HCT116 (cell line): ENCODE measurements around the gene PHGDH.

Source experiments
- CTCF ChIP-seq, 3 experiments: fragments of 200-600 bp in 1 of 3; sonication (generic) in 1 of 3; IDR thresholded peaks in 2 of 3; conservative IDR thresholded peaks in 1 of 3; 2 replicates each; pipeline ENCODE4 v1.5.1; 2012 to 2017; ENCODE audit warnings: low read depth in 2 of 3, low read length in 2 of 3, antibody characterized with exemption in 1 of 3, borderline replicate concordance in 1 of 3, control low read depth in 1 of 3, mild to moderate bottlenecking in 1 of 3, mixed read lengths in 1 of 3, mixed run types in 1 of 3, moderate library complexity in 1 of 3; ENCODE audit not compliant: insufficient read depth in 1 of 3
- EZH2 ChIP-seq: fragments of 200-600 bp; sonication (generic); IDR thresholded peaks from 2 replicates; pipeline ENCODE4 v1.6.1; 2017; ENCODE audit warnings: antibody characterized with exemption, mixed run types
- EZH2phosphoT487 ChIP-seq: fragments of 200-600 bp; IDR thresholded peaks from 2 replicates; pipeline ENCODE4 v1.6.1; 2018; ENCODE audit warnings: antibody characterized with exemption, borderline replicate concordance
- MAX ChIP-seq: IDR thresholded peaks from 2 replicates; pipeline ENCODE4 v1.6.1; 2012
- POLR2A ChIP-seq: IDR thresholded peaks from 2 replicates; pipeline ENCODE4 v1.7.0; 2011; ENCODE audit warnings: borderline replicate concordance; ENCODE audit not compliant: insufficient read depth, insufficient read length; ENCODE audit errors: extremely low read depth
- POLR2AphosphoS5 ChIP-seq: IDR thresholded peaks from 2 replicates; pipeline ENCODE4 v1.6.1; 2011; ENCODE audit warnings: mild to moderate bottlenecking, low read depth, low read length, moderate library complexity
- RAD21 ChIP-seq: IDR thresholded peaks from 2 replicates; pipeline ENCODE4 v1.6.1; 2012; ENCODE audit warnings: low read depth, mild to moderate bottlenecking
- SIN3A ChIP-seq: IDR thresholded peaks from 2 replicates; pipeline ENCODE4 v1.6.1; 2012; ENCODE audit warnings: low read depth
- SP1 ChIP-seq: IDR thresholded peaks from 2 replicates; pipeline ENCODE4 v1.6.1; 2012; ENCODE audit warnings: low read depth
- SRF ChIP-seq: IDR thresholded peaks from 2 replicates; pipeline ENCODE4 v1.6.1; 2012; ENCODE audit warnings: low read depth
- ZBTB33 ChIP-seq: IDR thresholded peaks from 2 replicates; pipeline ENCODE4 v1.6.1; 2011; ENCODE audit warnings: mild to moderate bottlenecking, low read length, moderate library complexity; ENCODE audit not compliant: insufficient replicate concordance; ENCODE audit errors: extremely low read depth
- ZFX ChIP-seq: fragments of 450-650 bp; IDR thresholded peaks from 2 replicates; pipeline ENCODE4 v1.6.1; 2017
- ZNF274 ChIP-seq: fragments of 200-500 bp; sonication (Bioruptor generic); IDR thresholded peaks from 2 replicates; pipeline ENCODE4 v1.6.1; 2014; ENCODE audit warnings: mild to moderate bottlenecking, low read depth, low read length, inconsistent platforms

GRCh38 chr1:119702384-119702783, 9.3 kb upstream of the PHGDH start:
- TF ChIP-seq CTCF (IDR thresholded peaks at IDR 0.05 in 2 of 3, conservative IDR thresholded peaks at IDR 0.05 in 1 of 3; ENCODE audit: borderline replicate concordance in 1 of 3, insufficient read depth in 1 of 3, low read depth in 2 of 3, low read length in 2 of 3), result no peak
- no peak for TF ChIP-seq POLR2A
- no peak for TF ChIP-seq SRF
- no peak for TF ChIP-seq ZNF274
- no peak for TF ChIP-seq EZH2phosphoT487
- no peak for TF ChIP-seq RAD21
- TF ChIP-seq MAX, result no peak
- no peak for TF ChIP-seq POLR2AphosphoS5
- TF ChIP-seq SP1, result no peak
- no peak for TF ChIP-seq ZFX
- TF ChIP-seq SIN3A, result no peak
- TF ChIP-seq ZBTB33, result no peak
- no peak for TF ChIP-seq EZH2
